ENCODE measurements around the gene APOO.

DNA sequence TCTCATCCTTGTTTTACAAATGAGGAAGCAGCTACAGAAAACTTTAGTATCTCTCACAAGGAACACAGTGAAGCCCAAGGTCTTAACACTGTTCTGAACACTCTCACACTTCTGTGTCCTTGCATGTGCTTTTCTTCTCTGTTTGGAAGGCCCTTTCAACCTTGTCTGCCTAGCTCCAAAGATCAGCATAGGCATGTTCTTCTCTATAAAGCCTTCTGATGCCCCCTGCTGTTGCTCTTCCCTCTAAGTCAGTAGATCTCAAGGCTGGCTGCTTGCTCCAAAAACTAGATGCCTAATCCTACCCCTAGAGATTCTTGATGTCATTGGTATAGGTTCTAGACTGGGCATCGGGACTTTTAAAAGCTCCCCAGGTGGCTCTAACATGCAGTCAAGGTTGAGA, 5.9 kb downstream of the APOO start:
- TF ChIP-seq CTCF (IDR thresholded peaks at IDR 0.05; ENCODE audit: insufficient read depth, low read depth, low read length) (peak; percentile 41), EZH2 (IDR thresholded peaks at IDR 0.05; ENCODE audit: insufficient read depth, low read length) (no peak)
